GM12864 (cell line): ENCODE measurements around the gene CCDC92B.

Source experiments
- DNase-seq: peaks from one replicate; pipeline ENCODE4 v3.0.0-alpha.2; 2011; ENCODE audit warnings: low read depth
- H3K4me3 ChIP-seq: 2 replicates; pipeline ENCODE4 v1.5.1; 2011; ENCODE audit warnings: mild to moderate bottlenecking, low read depth, low read length, control low read depth
- CTCF ChIP-seq: IDR thresholded peaks from 2 replicates; pipeline ENCODE4 v1.5.1; 2011; ENCODE audit warnings: low read depth, mild to moderate bottlenecking, moderate library complexity, low read length, control low read depth, inconsistent platforms; ENCODE audit errors: missing control alignments

CCDC92B gene

GRCh38 chr17:2712300-2713043 is 37.0 kb downstream of the CCDC92B start:
- H3K4me3 ChIP-seq, result peak overlapping the region; percentile 92
- no peak for TF ChIP-seq CTCF
- no peak for DNase-seq

GRCh38 chr17:2711608-2712299 is 37.7 kb downstream of the CCDC92B start, which contains the start of gene CLUH:
Gene CLUH, minus strand, starts transcription at chr17:2711764. Its CDS starts 103 bp downstream, at chr17:2711661.
- peak; percentile 89 for DNase-seq
- TF ChIP-seq CTCF, result no peak
- H3K4me3 ChIP-seq, result peak within 1 kb of the TSS; percentile 92

GRCh38 chr17:2710803-2711607 is 38.4 kb downstream of the CCDC92B start:
- H3K4me3 ChIP-seq, result peak overlapping the region; percentile 92
- DNase-seq, result no peak
- TF ChIP-seq CTCF, result no peak

- DNase-seq, result no peak
- peak overlapping the region; percentile 92 for H3K4me3 ChIP-seq
- no peak for TF ChIP-seq CTCF
Measured at GRCh38 chr17:2710071-2710802, 39.2 kb downstream of the CCDC92B start.

GRCh38 chr17:2709183-2709661 is 40.2 kb downstream of the CCDC92B start:
- peak overlapping the region; percentile 92 for H3K4me3 ChIP-seq
- peak; percentile 38 for DNase-seq
- no peak for TF ChIP-seq CTCF

- DNase-seq, result no peak
- no peak for TF ChIP-seq CTCF
- H3K4me3 ChIP-seq, result peak overlapping the region; percentile 92
Measured at GRCh38 chr17:2708585-2709182, 40.8 kb downstream of the CCDC92B start.
